ENCODE results near the gene PDK2.

PDK2 gene

GRCh38 chr17:50151041-50151936 is 56.1 kb downstream of the PDK2 start:
- peak; percentile 86 for DNase-seq (ENCODE audit: low read depth)

- peak; percentile 76 for DNase-seq (ENCODE audit: low read depth)
Observed at GRCh38 chr17:50151937-50152547, 56.9 kb downstream of the PDK2 start.

GRCh38 chr17:50152736-50153135 is 57.6 kb downstream of the PDK2 start:
- DNase-seq (ENCODE audit: low read depth) = no peak

DNA sequence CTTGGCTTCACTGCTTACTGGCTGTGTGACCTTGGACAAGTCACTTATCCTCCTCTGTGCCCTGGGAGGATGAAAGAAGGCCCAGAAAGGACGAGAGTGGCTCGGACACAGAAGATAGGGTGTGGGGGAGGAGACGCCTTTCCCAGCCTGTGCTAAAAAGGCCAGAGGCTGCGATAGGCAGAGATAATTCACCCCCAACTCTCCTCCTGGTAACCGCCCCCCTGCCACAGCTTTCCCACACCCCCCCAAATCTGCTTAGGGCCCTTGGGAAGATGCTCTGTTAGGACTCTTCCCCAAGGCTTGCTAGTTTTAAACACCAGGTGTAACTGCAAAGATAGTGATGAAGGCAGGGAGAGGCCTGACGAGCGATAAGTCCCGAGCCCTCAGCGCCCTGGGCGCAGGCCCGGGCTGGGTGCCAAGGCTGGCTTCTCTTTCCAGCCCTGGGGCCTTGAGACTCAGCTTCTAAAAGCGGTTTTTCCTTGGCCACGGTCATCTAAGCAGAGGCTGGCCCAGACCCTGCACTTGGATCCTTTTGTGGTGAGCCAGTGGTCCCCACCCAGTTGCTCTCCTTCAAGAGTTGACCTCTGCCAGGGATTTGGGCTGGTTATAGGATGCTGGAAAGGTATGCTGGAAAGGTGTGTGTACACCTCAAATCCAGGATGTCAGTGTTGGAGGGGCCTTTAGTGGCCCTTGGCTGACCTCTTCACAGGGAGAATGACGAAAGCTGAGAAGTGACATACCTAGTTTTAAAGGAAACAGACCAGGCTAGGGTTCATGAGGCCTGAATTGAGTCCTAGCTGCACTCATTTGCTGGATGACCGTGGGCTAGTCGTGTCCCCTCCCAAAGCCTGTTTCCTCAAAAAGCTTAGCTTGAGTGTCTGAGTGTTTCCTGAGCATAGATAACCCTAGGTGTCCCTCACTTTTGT is 58.8 kb downstream of the PDK2 start:
- DNase-seq (ENCODE audit: low read depth) = no peak

DNA sequence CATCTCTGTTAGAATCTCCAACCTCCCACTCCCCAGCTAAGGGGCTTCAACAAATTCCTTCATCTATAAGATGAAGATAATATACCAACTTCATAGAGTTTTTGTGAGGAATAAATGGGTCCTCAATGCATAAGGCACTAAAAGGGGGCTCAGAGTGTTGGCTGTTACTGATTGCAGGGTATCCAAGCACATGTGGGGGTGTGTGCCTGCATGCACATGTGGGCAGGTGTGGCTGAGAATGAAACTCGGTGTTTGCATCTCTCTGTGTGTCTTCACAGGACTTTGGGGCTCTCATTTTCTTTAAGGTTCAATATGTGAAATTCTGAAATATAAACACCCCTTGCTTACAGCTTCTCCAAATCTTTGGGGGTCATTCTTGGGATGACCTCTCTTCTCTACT is 59.5 kb downstream of the PDK2 start:
- DNase-seq (ENCODE audit: low read depth) = no peak

GRCh38 chr17:50155115-50155819 is 60.1 kb downstream of the PDK2 start:
- peak; percentile 64 for DNase-seq (ENCODE audit: low read depth)

DNA sequence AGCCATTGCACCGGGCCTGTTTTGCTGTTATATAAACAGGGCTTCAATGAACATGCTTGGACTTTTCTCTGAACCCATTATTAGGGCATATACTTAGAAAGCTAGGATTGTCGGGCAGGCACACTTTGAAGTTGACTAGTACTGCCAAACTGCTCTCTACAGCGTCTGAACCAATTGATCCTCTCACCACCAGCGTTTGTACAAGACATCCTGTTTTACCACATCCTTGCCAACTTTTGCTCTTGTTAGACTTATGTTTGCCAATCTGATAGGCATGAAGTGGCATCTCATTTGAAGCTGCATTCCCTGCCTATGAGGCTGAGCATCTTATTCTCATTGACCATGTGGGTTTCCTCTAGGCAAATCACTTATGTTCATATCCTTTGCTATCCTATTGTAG is 62.7 kb downstream of the PDK2 start:
- DNase-seq (ENCODE audit: low read depth) = no peak

DNA sequence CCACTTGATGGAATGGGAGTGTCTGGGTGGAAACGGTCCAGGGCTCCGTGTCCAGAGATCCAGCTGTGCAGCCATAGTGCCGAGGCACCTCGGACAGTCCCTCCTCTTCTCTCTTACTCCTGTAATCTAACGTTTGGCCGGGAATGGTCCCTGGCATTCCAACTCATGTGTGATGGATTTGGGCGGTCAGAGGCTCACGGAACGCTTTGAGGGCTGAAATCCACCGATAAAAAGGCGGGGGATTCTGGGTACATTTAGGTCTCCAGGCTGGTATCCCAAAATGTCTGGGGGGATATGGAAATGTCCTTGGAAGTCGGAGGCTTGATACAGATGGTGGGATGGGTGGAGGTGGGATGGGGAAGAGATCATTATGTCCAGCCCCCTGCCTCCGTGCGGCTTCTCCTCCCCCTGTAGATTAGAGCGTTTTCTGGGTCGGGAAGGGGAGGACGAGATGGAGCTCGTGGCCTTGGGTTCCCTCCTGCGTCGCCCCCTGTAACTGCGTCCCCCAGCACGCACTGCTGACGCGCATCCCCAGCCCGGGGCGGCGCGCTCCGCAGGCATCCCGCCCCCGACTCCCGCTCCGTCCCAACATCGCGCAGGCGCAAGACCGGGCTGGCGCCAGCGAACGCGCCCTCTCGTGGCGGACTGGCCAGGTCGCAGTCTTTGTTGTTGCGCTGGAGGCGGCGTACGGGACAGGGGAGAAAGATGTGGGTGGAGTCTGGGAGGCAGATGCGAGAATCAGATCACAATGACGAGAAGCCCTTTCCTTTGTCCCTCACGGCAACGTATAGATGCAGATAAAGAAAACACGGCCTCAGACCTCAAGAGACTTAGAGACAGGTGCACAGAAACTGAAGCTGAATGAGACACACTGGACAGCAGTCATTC is 66.1 kb downstream of the PDK2 start:
- DNase-seq (ENCODE audit: low read depth) = peak; percentile 71

All from stromal cell of bone marrow (primary cell).